Mesothelial cell of epicardium (in vitro differentiated cells): Measurements from ENCODE around the gene CLDN14. TPM values are rescaled to one million over a fixed set of nuclear protein-coding genes. Genes with fewer than 3 reads are reported as not detected.

Experiments
- DNase-seq, 2 experiments: peaks; one replicate each; pipeline ENCODE4 v3.0.0; 2021; ENCODE audit warnings: low spot score in 2 of 2; ENCODE audit not compliant: unreplicated experiment in 2 of 2
- H3K27ac Mint-ChIP-seq: 2 replicates; pipeline ENCODE4 v1.8.0; 2021; ENCODE audit warnings: mixed read lengths
- H3K27me3 Mint-ChIP-seq: 2 replicates; pipeline ENCODE4 v1.8.0; 2021; ENCODE audit warnings: low read depth, mixed read lengths
- H3K36me3 Mint-ChIP-seq: 2 replicates; pipeline ENCODE4 v1.8.0; 2021; ENCODE audit warnings: mixed read lengths
- H3K4me1 Mint-ChIP-seq: 2 replicates; pipeline ENCODE4 v1.8.0; 2021; ENCODE audit warnings: mixed read lengths
- H3K4me3 Mint-ChIP-seq: 2 replicates; pipeline ENCODE4 v1.8.0; 2021; ENCODE audit warnings: mild to moderate bottlenecking, moderate library complexity, mixed read lengths
- H3K9me3 Mint-ChIP-seq: 2 replicates; pipeline ENCODE4 v1.8.0; 2021; ENCODE audit warnings: mixed read lengths
- CTCF ChIP-seq: fragments of 200-600 bp; sonication (generic); IDR thresholded peaks from one replicate; pipeline ENCODE4 v1.5.0; 2021; ENCODE audit warnings: antibody characterized with exemption; ENCODE audit not compliant: unreplicated experiment
- total RNA-seq: library from RNA; stranded (reverse); gene quantifications from 3 replicates; pipeline ENCODE4 v1.2.1, GENCODE V29; 2021

CLDN14 gene
- total RNA-seq, 1 donor from 2014 or later = not detected

DNA sequence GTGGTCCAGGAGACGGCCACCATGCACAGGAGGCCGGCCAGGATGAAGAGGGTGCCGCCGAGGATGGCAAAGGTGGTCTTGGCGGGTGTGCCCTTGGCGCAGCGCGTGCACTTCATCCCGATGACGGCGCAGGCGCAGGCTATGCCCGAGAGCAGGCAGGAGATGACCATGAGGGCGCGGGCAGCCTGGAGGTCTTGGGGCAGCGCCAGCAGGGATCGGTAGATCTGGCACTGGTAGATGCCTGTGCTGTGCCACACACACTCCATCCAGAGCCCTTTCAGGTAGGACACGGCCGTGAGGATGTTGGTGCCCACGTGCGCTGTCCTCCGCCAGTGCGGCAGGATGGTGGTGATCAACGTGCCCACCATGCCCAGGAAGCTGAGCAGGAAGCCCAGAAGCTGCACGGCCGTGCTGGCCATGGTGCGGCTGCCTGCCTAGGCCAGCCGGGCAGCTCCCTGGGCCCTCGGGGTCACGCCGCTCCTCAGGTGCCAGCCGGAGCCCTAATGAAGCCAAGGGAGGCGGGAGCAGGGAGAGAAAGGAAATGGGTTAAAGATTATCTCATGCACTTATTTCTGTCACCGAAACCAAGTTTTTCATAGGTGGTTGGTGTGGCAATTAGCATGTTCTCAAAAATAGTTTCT is 18.5 kb downstream of the CLDN14 start:
- H3K27ac Mint-ChIP-seq = no peak overlapping the region
- DNase-seq = no peak
- H3K4me3 Mint-ChIP-seq = no peak overlapping the region
- no peaks in the 10 kb centered on the region for H3K36me3 Mint-ChIP-seq
- H3K9me3 Mint-ChIP-seq = no peaks in the 10 kb centered on the region
- H3K4me1 Mint-ChIP-seq = peaks cover 4% of the 10 kb centered on the region
- peaks cover 32% of the 10 kb centered on the region for H3K27me3 Mint-ChIP-seq
- TF ChIP-seq CTCF = no peak

DNA sequence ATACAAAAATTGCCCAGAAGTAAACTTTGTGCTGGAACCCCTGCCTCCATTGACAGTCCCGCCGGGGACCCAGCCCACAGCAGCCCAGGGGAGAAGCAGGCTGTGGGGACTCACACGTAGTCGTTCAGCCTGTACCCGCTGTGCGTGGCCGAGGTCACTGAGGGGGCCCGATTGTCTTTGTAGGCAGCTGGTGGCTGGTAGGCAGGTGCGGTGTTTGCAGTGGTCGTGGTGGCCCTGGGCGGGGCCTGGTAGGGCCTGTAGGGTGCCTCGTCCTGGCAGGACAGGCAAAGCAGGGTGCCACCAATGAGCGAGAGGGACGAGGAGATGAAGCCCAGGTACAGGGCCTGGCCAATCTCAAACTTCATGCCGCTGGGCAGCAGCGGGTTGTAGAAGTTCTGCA is 19.1 kb downstream of the CLDN14 start:
- Mint-ChIP-seq H3K36me3 (no peaks in the 10 kb centered on the region), H3K27ac (no peak overlapping the region), H3K27me3 (peaks cover 32% of the 10 kb centered on the region), H3K4me3 (no peak overlapping the region), H3K9me3 (no peaks in the 10 kb centered on the region), H3K4me1 (peaks cover 4% of the 10 kb centered on the region)
- no peak for TF ChIP-seq CTCF
- no peak for DNase-seq

GRCh38 chr21:36459098-36459497 is 20.8 kb downstream of the CLDN14 start:
- no peaks in the 10 kb centered on the region for H3K36me3 Mint-ChIP-seq
- TF ChIP-seq CTCF = no peak
- peaks cover 6% of the 10 kb centered on the region for H3K4me1 Mint-ChIP-seq
- DNase-seq = no peak
- peaks cover 20% of the 10 kb centered on the region for H3K27me3 Mint-ChIP-seq
- H3K9me3 Mint-ChIP-seq = no peaks in the 10 kb centered on the region
- H3K27ac Mint-ChIP-seq = no peak overlapping the region
- H3K4me3 Mint-ChIP-seq = no peak overlapping the region

DNA sequence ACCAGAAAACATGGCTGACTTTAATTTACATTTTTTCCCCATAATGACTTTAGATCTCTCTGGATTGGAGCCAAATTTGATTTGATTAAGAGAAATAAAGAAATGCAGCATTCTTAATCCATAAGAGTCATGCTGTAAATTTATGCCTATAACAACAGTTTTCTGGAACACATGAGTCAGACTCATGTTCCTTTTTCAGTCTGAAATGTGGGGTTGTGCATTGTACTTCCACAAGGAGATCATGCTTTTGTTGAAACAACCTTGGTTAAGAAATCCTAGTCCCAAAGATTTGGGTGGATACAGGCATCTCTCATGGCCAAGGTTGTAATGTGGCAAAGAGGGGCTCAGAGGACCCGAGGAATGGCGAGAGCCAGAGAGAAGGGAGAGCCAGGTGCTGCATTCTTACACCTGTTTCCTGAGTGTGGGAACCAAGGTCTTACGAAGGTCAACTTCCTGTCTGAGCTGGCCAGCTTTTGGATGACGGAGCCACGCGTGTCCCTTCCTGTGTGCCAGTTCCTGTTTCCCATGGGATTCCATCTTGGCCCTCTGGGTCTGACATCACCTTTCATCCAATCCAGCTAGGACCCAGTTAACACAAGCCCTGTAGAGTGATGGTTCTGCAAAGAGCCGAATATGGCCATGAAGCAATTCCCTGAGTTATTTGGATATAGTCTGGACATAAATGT is 23.1 kb downstream of the CLDN14 start:
- DNase-seq = no peak
- peaks cover 12% of the 10 kb centered on the region for H3K4me1 Mint-ChIP-seq
- H3K36me3 Mint-ChIP-seq = no peaks in the 10 kb centered on the region
- H3K27me3 Mint-ChIP-seq = peaks cover 4% of the 10 kb centered on the region
- H3K27ac Mint-ChIP-seq = no peak overlapping the region
- no peaks in the 10 kb centered on the region for H3K9me3 Mint-ChIP-seq
- no peak for TF ChIP-seq CTCF
- no peak overlapping the region for H3K4me3 Mint-ChIP-seq

DNA sequence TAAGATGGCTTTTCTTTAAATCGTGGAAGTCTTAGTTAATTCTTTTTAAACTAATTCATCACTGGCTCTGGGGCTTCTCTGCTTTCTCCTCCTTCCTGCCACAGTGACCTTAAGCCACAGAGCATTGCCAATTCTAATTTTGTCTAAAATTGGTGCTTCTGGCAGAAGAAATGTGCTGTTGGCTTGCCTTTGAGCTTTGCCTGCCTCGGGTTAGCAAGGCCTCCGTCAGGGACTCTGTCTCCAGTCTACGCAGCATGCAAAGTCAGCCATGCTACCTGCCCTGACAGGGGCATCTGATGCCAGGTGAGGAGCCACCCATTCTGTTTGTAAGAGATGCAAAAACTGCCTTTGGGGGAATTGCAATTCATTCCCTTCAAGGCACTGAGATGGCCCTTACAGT is 25.2 kb downstream of the CLDN14 start:
- H3K9me3 Mint-ChIP-seq = no peaks in the 10 kb centered on the region
- peak overlapping the region; percentile 32 for H3K27ac Mint-ChIP-seq
- TF ChIP-seq CTCF = no peak
- no peaks in the 10 kb centered on the region for H3K36me3 Mint-ChIP-seq
- H3K4me1 Mint-ChIP-seq = peaks cover 12% of the 10 kb centered on the region
- no peaks in the 10 kb centered on the region for H3K27me3 Mint-ChIP-seq
- H3K4me3 Mint-ChIP-seq = no peak overlapping the region
- DNase-seq = no peak
